H1 (cell line): ENCODE results near the gene KCNN4. TPM values are rescaled to one million over a fixed set of nuclear protein-coding genes. Genes with fewer than 3 reads are reported as not detected.

Experiments used
- CTCF ChIA-PET: fragments of 300-600 bp; sonication (Branson Sonifier 250); formaldehyde crosslinking; loops from one replicate; lab custom pipeline; 2021; ENCODE audit not compliant: partially characterized antibody; lab: Charles Lee
- POLR2A ChIA-PET: fragments of 300-600 bp; sonication (Branson Sonifier 250); formaldehyde crosslinking; loops from one replicate; lab custom pipeline; 2021; ENCODE audit warnings: inconsistent platforms; ENCODE audit not compliant: partially characterized antibody; lab: Charles Lee
- DNase-seq, 2 experiments: peaks; one replicate each; pipeline versions ENCODE4 v3.0.0 to v3.0.0-alpha.2; 2010 to 2022; ENCODE audit warnings: low spot score in 2 of 2, low read depth in 1 of 2, mixed read lengths in 1 of 2
- FAIRE-seq: peaks from 2 replicates; lab custom pipeline; 2011; peaks lifted over from hg19 to GRCh38; lab: Jason Lieb, UNC
- H2AFZ ChIP-seq: 2 replicates; pipeline ENCODE4 v1.8.1; 2012; ENCODE audit warnings: low read length, inconsistent platforms
- H2AK5ac ChIP-seq: 2 replicates; pipeline ENCODE4 v1.6.1; 2013; ENCODE audit warnings: low read depth, low read length
- H2BK120ac ChIP-seq: replicated peaks from 2 replicates; pipeline ENCODE3; 2013; ENCODE audit warnings: low read depth, low read length, inconsistent platforms
- H2BK12ac ChIP-seq: 2 replicates; pipeline ENCODE4 v1.6.1; 2013; ENCODE audit warnings: low read depth, low read length
- H2BK15ac ChIP-seq: 2 replicates; pipeline ENCODE4 v1.6.1; 2013; ENCODE audit warnings: low read length
- H2BK20ac ChIP-seq: 2 replicates; pipeline ENCODE4 v1.6.1; 2013; ENCODE audit warnings: low read length
- H2BK5ac ChIP-seq: 2 replicates; pipeline ENCODE4 v1.6.1; 2013; ENCODE audit warnings: low read depth, low read length
- H3K14ac ChIP-seq: 2 replicates; pipeline ENCODE4 v1.6.1; 2013; ENCODE audit warnings: inconsistent platforms; ENCODE audit not compliant: insufficient read length
- H3K18ac ChIP-seq: 2 replicates; pipeline ENCODE4 v1.6.1; 2013; ENCODE audit warnings: low read length; ENCODE audit errors: extremely low read depth
- H3K23ac ChIP-seq: 2 replicates; pipeline ENCODE4 v1.6.1; 2013; ENCODE audit warnings: inconsistent platforms; ENCODE audit not compliant: insufficient read length
- H3K23me2 ChIP-seq: 2 replicates; pipeline ENCODE4 v1.6.1; 2013; ENCODE audit warnings: low read depth, low read length
- H3K27ac ChIP-seq: 2 replicates; pipeline ENCODE4 v1.6.1; 2011; ENCODE audit warnings: low read depth, low read length, inconsistent platforms
- H3K27me3 ChIP-seq, 4 experiments: replicated peaks in 1 of 4; 1 replicate in 1 of 4; 2 replicates in 3 of 4; pipeline versions ENCODE4 v1.6.1 to v1.8.1; 2011 to 2013; ENCODE audit warnings: low read length in 3 of 4, mild to moderate bottlenecking in 3 of 4, inconsistent platforms in 2 of 4, mixed read lengths in 2 of 4, moderate library complexity in 1 of 4; ENCODE audit not compliant: control insufficient read depth in 3 of 4, insufficient read depth in 3 of 4; ENCODE audit errors: extremely low read depth in 1 of 4
- H3K36me3 ChIP-seq, 4 experiments: 2 replicates each; pipeline versions ENCODE4 v1.6.1 to v1.8.1; 2011 to 2013; ENCODE audit warnings: mild to moderate bottlenecking in 4 of 4, low read length in 3 of 4, moderate library complexity in 2 of 4, control low read depth in 1 of 4, inconsistent platforms in 1 of 4; ENCODE audit not compliant: insufficient read depth in 4 of 4, control insufficient read depth in 2 of 4
- H3K4ac ChIP-seq: replicated peaks from 2 replicates; pipeline ENCODE3; 2013; ENCODE audit warnings: low read length, low read depth, mixed read lengths, inconsistent platforms; ENCODE audit not compliant: insufficient read length
- H3K4me1 ChIP-seq, 4 experiments: replicated peaks in 1 of 4; 1 replicate in 1 of 4; 2 replicates in 3 of 4; pipeline versions ENCODE4 v1.6.1 to v1.8.1; 2011 to 2013; ENCODE audit warnings: low read length in 3 of 4, inconsistent platforms in 2 of 4, mixed read lengths in 1 of 4; ENCODE audit not compliant: insufficient read depth in 4 of 4, control insufficient read depth in 3 of 4
- H3K4me2 ChIP-seq, 2 experiments: 2 replicates each; pipeline versions ENCODE4 v1.6.1 to v1.8.1; 2011 to 2013; ENCODE audit warnings: low read depth in 2 of 2, low read length in 2 of 2, control low read depth in 1 of 2, inconsistent platforms in 1 of 2, mild to moderate bottlenecking in 1 of 2; ENCODE audit not compliant: insufficient read depth in 1 of 2
- H3K4me3 ChIP-seq, 4 experiments: fragments of 200-600, 300-600 bp in 1 of 4; sonication (generic), shearing (Covaris generic), sonication (Bioruptor Twin) in 1 of 4; 2 replicates each; pipeline versions ENCODE4 v1.5.1 to v1.8.1; 2011 to 2016; ENCODE audit warnings: low read length in 4 of 4, low read depth in 3 of 4, control low read depth in 2 of 4, inconsistent platforms in 2 of 4, mild to moderate bottlenecking in 2 of 4, mixed read lengths in 1 of 4, moderate library complexity in 1 of 4; ENCODE audit not compliant: insufficient read depth in 2 of 4; ENCODE audit errors: extremely low read depth in 1 of 4
- H3K56ac ChIP-seq: replicated peaks from 2 replicates; pipeline ENCODE3; 2013; ENCODE audit warnings: low read depth, mild to moderate bottlenecking, mixed read lengths, low read length, inconsistent platforms; ENCODE audit not compliant: insufficient read length
- H3K79me1 ChIP-seq: 2 replicates; pipeline ENCODE4 v1.6.1; 2013; ENCODE audit warnings: low read depth, low read length, control low read depth
- H3K79me2 ChIP-seq, 2 experiments: 2 replicates each; pipeline versions ENCODE4 v1.6.1 to v1.8.1; 2012 to 2013; ENCODE audit warnings: low read length in 2 of 2, mild to moderate bottlenecking in 2 of 2, inconsistent platforms in 1 of 2; ENCODE audit not compliant: insufficient read depth in 2 of 2, control insufficient read depth in 1 of 2
- H3K9ac ChIP-seq, 4 experiments: replicated peaks in 1 of 4; 1 replicate in 1 of 4; 2 replicates in 3 of 4; pipeline versions ENCODE4 v1.6.1 to v1.8.1; 2011 to 2013; ENCODE audit warnings: low read depth in 3 of 4, low read length in 3 of 4, control low read depth in 2 of 4, mild to moderate bottlenecking in 2 of 4, moderate library complexity in 2 of 4, inconsistent platforms in 1 of 4; ENCODE audit errors: extremely low read depth in 1 of 4
- H3K9me3 ChIP-seq, 2 experiments: 2 replicates each; pipeline versions ENCODE4 v1.6.1 to v1.8.1; 2012 to 2013; ENCODE audit warnings: mild to moderate bottlenecking in 2 of 2, moderate library complexity in 2 of 2, control low read depth in 1 of 2, inconsistent platforms in 1 of 2, low read depth in 1 of 2, low read length in 1 of 2, mixed read lengths in 1 of 2; ENCODE audit not compliant: insufficient read depth in 2 of 2
- H4K20me1 ChIP-seq, 2 experiments: replicated peaks in 1 of 2; 2 replicates each; pipeline versions ENCODE3 to v1.8.1; 2011 to 2013; ENCODE audit warnings: inconsistent platforms in 2 of 2, low read length in 2 of 2, mild to moderate bottlenecking in 1 of 2; ENCODE audit not compliant: insufficient read depth in 2 of 2, control insufficient read depth in 1 of 2
- H4K5ac ChIP-seq: 2 replicates; pipeline ENCODE4 v1.6.1; 2013; ENCODE audit warnings: low read length, low read depth, mixed read lengths, inconsistent platforms; ENCODE audit not compliant: insufficient read length
- H4K8ac ChIP-seq: 2 replicates; pipeline ENCODE4 v1.8.0; 2013; ENCODE audit warnings: mild to moderate bottlenecking, moderate library complexity, low read length, inconsistent platforms; ENCODE audit not compliant: insufficient read depth; ENCODE audit errors: extremely low read depth
- H4K91ac ChIP-seq: replicated peaks from 2 replicates; pipeline ENCODE3; 2013; ENCODE audit warnings: low read length, mixed read lengths, inconsistent platforms; ENCODE audit not compliant: insufficient read length
- SIX5 ChIP-seq: IDR thresholded peaks from 2 replicates; pipeline ENCODE4 v1.6.1; 2011; ENCODE audit warnings: mild to moderate bottlenecking, low read depth, low read length
- TCF12 ChIP-seq: IDR thresholded peaks from 2 replicates; pipeline ENCODE4 v1.6.1; 2011; ENCODE audit warnings: low read depth, mild to moderate bottlenecking, low read length
- YY1 ChIP-seq: IDR thresholded peaks from 2 replicates; pipeline ENCODE4 v1.6.1; 2011; ENCODE audit warnings: low read depth, mild to moderate bottlenecking, low read length
- WGBS, 2 experiments: shearing (Covaris generic) in 1 of 2; methylation state at CpG; one replicate each; pipeline versions ENCODE4 v1.1.6 to v1.1.7; 2013 to 2015; ENCODE audit warnings: low lambda C conversion rate in 2 of 2, mixed read lengths in 2 of 2, inconsistent platforms in 1 of 2, low coverage in 1 of 2, missing lambda C conversion rate in 1 of 2; ENCODE audit not compliant: insufficient replicate concordance in 2 of 2, insufficient coverage in 1 of 2, insufficient read length in 1 of 2; ENCODE audit errors: extremely low coverage in 1 of 2, missing lambda C conversion rate in 1 of 2; 5-methylcytosine and 5-hydroxymethylcytosine counted together
- polyA plus RNA-seq, 7 experiments: library from polyadenylated mRNA; depleted of rRNA in 3 of 7; stranded (reverse) in 5 of 7; unstranded in 2 of 7; fragments of >200 nt in 5 of 7; fragments of 200-250 nt in 2 of 7; gene quantifications; 1 replicate in 5 of 7; 2 replicates in 1 of 7; 4 replicates in 1 of 7; pipeline versions ENCODE4 v1.2.1 to v1.2.3, GENCODE V29; 2011 to 2013; ENCODE audit warnings: missing spikeins in 2 of 7, mixed read lengths in 2 of 7
- total RNA-seq: library from RNA; stranded (reverse); fragmentation: NEBNext Ultra II Directional; extraction: Animal tissue kit (Norgen Biotek cat#: 25700); gene quantifications from 2 replicates; pipeline ENCODE4 v1.2.1, GENCODE V29; 2021

KCNN4 gene
- total and polyA plus RNA-seq, 2 of the 8 experiments (the other 6 are each of a cell fraction or from before 2014, with no cell fraction given) = 0.78 to 1.5 TPM

GRCh38 chr19:43797118-43797517, 16.3 kb upstream of the KCNN4 start:
- WGBS, 2 experiments = 48% methylated on average over 6 of the region's 6 CpGs; no CpG with 5 or more reads in 1 of the 2 experiments

More at GRCh38 chr19:43797118-43797517, 16.3 kb upstream of the KCNN4 start:
- H3K79me1 ChIP-seq = no peaks in the 10 kb centered on the region
- peak overlapping the region; percentile 69 for H3K4ac ChIP-seq
- DNase-seq (no peak), FAIRE-seq (no peak)
- H3K56ac ChIP-seq = no peak overlapping the region
- H3K9ac ChIP-seq = no peak overlapping the region
- peaks cover 0 to 5% (median 3%) of the 10 kb centered on the region in 4 experiments; a peak in 5 of 7 replicates for H3K4me1 ChIP-seq
- no peak overlapping the region for H2BK15ac ChIP-seq
- H3K36me3 ChIP-seq = no peaks in the 10 kb centered on the region
- H3K4me2 ChIP-seq = no peak overlapping the region
- peak overlapping the region; percentile 7; the same call in 1 of the 2 replicates for H2BK12ac ChIP-seq
- H3K27ac ChIP-seq = no peak overlapping the region
- no peak for TF ChIP-seq TCF12
- TF ChIP-seq YY1 = no peak
- no peak for TF ChIP-seq SIX5
- H2BK20ac ChIP-seq = no peak overlapping the region
- peaks cover 8% of the 10 kb centered on the region for H3K23me2 ChIP-seq
- no peak overlapping the region for H3K23ac ChIP-seq
- peaks cover 4 to 36% (median 24%) of the 10 kb centered on the region in 4 experiments for H3K27me3 ChIP-seq
- H2BK120ac ChIP-seq = no peak overlapping the region
- ChIA-PET CTCF (interaction anchor here (1.3 to 37.0 kb wide), 5 partner anchors 12 to 41 kb away, joined by 3 to 703 read pairs (median 9); partner anchors contain the start of gene SMG9), POLR2A (no interaction called here)
- no peak overlapping the region for H3K18ac ChIP-seq
- H2AK5ac ChIP-seq = no peak overlapping the region
- no peak overlapping the region for H4K5ac ChIP-seq
- no peak overlapping the region for H4K8ac ChIP-seq
- no peaks in the 10 kb centered on the region for H3K79me2 ChIP-seq
- H3K9me3 ChIP-seq = no peaks in the 10 kb centered on the region
- peaks cover 0 to 3% of the 10 kb centered on the region in 2 experiments for H4K20me1 ChIP-seq
- H2BK5ac ChIP-seq = no peak overlapping the region
- no peak overlapping the region for H4K91ac ChIP-seq
- no peak overlapping the region for H3K14ac ChIP-seq
- H2AFZ ChIP-seq = no peak overlapping the region
- H3K4me3 ChIP-seq = no peak overlapping the region
